Keratinocyte (primary cell): ENCODE results near the gene APLP2.

Experiments used
- EZH2 ChIP-seq: IDR thresholded peaks from one replicate; pipeline ENCODE4 v1.6.1; 2012; ENCODE audit warnings: inconsistent platforms, mild to moderate bottlenecking, low read length, moderate library complexity
- TF ChIP-seq, protein P1 (sequence below), 3 experiments: IDR thresholded peaks in 1 of 3; conservative IDR thresholded peaks in 1 of 3; optimal IDR thresholded peaks in 1 of 3; 2 replicates in 2 of 3; 3 replicates in 1 of 3; pipeline versions ENCODE3 to v1.5.1; 2011; ENCODE audit warnings: low read length in 3 of 3, mild to moderate bottlenecking in 3 of 3, moderate library complexity in 2 of 3, control low read depth in 1 of 3, inconsistent platforms in 1 of 3; ENCODE audit not compliant: insufficient read depth in 2 of 3; ENCODE audit errors: extremely low read depth in 1 of 3

GRCh38 chr11:130159139-130159538, 89.4 kb downstream of the APLP2 start:
- TF ChIP-seq, protein P1, sequence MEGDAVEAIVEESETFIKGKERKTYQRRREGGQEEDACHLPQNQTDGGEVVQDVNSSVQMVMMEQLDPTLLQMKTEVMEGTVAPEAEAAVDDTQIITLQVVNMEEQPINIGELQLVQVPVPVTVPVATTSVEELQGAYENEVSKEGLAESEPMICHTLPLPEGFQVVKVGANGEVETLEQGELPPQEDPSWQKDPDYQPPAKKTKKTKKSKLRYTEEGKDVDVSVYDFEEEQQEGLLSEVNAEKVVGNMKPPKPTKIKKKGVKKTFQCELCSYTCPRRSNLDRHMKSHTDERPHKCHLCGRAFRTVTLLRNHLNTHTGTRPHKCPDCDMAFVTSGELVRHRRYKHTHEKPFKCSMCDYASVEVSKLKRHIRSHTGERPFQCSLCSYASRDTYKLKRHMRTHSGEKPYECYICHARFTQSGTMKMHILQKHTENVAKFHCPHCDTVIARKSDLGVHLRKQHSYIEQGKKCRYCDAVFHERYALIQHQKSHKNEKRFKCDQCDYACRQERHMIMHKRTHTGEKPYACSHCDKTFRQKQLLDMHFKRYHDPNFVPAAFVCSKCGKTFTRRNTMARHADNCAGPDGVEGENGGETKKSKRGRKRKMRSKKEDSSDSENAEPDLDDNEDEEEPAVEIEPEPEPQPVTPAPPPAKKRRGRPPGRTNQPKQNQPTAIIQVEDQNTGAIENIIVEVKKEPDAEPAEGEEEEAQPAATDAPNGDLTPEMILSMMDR (optimal IDR thresholded peaks at IDR 0.05 in 1 of 3, IDR thresholded peaks at IDR 0.05 in 1 of 3, conservative IDR thresholded peaks at IDR 0.05 in 1 of 3; ENCODE audit: extremely low read depth in 1 of 3, insufficient read depth in 2 of 3, low read length in 3 of 3), result no peak
- TF ChIP-seq EZH2, result no peak
